Mucosa of stomach (tissue), 1 donor: Measurements from ENCODE around the gene KCNH3.

Experiments used
- H3K27me3 ChIP-seq: one replicate; pipeline ENCODE4 v1.7.0; 2013; ENCODE audit warnings: mild to moderate bottlenecking, low read length; ENCODE audit not compliant: control insufficient read depth, insufficient read depth
- H3K36me3 ChIP-seq: one replicate; pipeline ENCODE4 v1.7.0; 2013; ENCODE audit warnings: low read length; ENCODE audit not compliant: control insufficient read depth, insufficient read depth
- H3K4me1 ChIP-seq: one replicate; pipeline ENCODE4 v1.7.0; 2013; ENCODE audit warnings: mild to moderate bottlenecking, low read length; ENCODE audit not compliant: control insufficient read depth, insufficient read depth
- H3K4me3 ChIP-seq: one replicate; pipeline ENCODE4 v1.7.0; 2013; ENCODE audit warnings: low read length
- H3K9ac ChIP-seq: one replicate; pipeline ENCODE4 v1.7.0; 2013; ENCODE audit warnings: mild to moderate bottlenecking, low read length, moderate library complexity
- H3K9me3 ChIP-seq: one replicate; pipeline ENCODE4 v1.7.0; 2013; ENCODE audit warnings: mild to moderate bottlenecking, low read length, moderate library complexity; ENCODE audit not compliant: control insufficient read depth
- donor health status: Pancreatic carcinoma.

The KCNH3 gene

GRCh38 chr12:49541140-49541861 is 2.5 kb downstream of the KCNH3 start:
- Histone ChIP-seq H3K9ac (no peak overlapping the region), H3K36me3 (no peaks in the 10 kb centered on the region), H3K4me1 (peaks cover 11% of the 10 kb centered on the region), H3K9me3 (no peaks in the 10 kb centered on the region), H3K27me3 (peaks cover 60% of the 10 kb centered on the region), H3K4me3 (no peak overlapping the region)

- Histone ChIP-seq H3K9me3 (no peaks in the 10 kb centered on the region), H3K4me1 (peaks cover 11% of the 10 kb centered on the region), H3K36me3 (no peaks in the 10 kb centered on the region), H3K9ac (no peak overlapping the region), H3K27me3 (peaks cover 57% of the 10 kb centered on the region), H3K4me3 (no peak overlapping the region)
Measured at GRCh38 chr12:49541911-49542505, 3.2 kb downstream of the KCNH3 start.

- H3K27me3 ChIP-seq, result peaks cover 56% of the 10 kb centered on the region
- no peak overlapping the region for H3K4me3 ChIP-seq
- no peak overlapping the region for H3K9ac ChIP-seq
- no peaks in the 10 kb centered on the region for H3K36me3 ChIP-seq
- peaks cover 7% of the 10 kb centered on the region for H3K4me1 ChIP-seq
- no peaks in the 10 kb centered on the region for H3K9me3 ChIP-seq
Measured at GRCh38 chr12:49542592-49543160, 3.8 kb downstream of the KCNH3 start.

- no peaks in the 10 kb centered on the region for H3K36me3 ChIP-seq
- H3K4me1 ChIP-seq, result peaks cover under 1% of the 10 kb centered on the region
- H3K9me3 ChIP-seq, result no peaks in the 10 kb centered on the region
- H3K4me3 ChIP-seq, result no peak overlapping the region
- no peak overlapping the region for H3K9ac ChIP-seq
- H3K27me3 ChIP-seq, result peaks cover 56% of the 10 kb centered on the region
Measured at GRCh38 chr12:49543221-49543913, 4.5 kb downstream of the KCNH3 start.

GRCh38 chr12:49543914-49544815 is 5.3 kb downstream of the KCNH3 start:
- Histone ChIP-seq H3K9me3 (no peaks in the 10 kb centered on the region), H3K4me3 (no peak overlapping the region), H3K4me1 (peaks cover 8% of the 10 kb centered on the region), H3K9ac (no peak overlapping the region), H3K36me3 (no peaks in the 10 kb centered on the region), H3K27me3 (peaks cover 62% of the 10 kb centered on the region)

- no peaks in the 10 kb centered on the region for H3K9me3 ChIP-seq
- H3K27me3 ChIP-seq, result peaks cover 52% of the 10 kb centered on the region
- H3K4me3 ChIP-seq, result no peak overlapping the region
- H3K36me3 ChIP-seq, result no peaks in the 10 kb centered on the region
- H3K4me1 ChIP-seq, result peaks cover 10% of the 10 kb centered on the region
- H3K9ac ChIP-seq, result no peak overlapping the region
Measured at GRCh38 chr12:49545815-49546214, 7.0 kb downstream of the KCNH3 start.

- no peak overlapping the region for H3K9ac ChIP-seq
- H3K9me3 ChIP-seq, result no peaks in the 10 kb centered on the region
- H3K27me3 ChIP-seq, result peaks cover 50% of the 10 kb centered on the region
- no peaks in the 10 kb centered on the region for H3K36me3 ChIP-seq
- H3K4me1 ChIP-seq, result peaks cover 10% of the 10 kb centered on the region
- H3K4me3 ChIP-seq, result no peak overlapping the region
Measured at GRCh38 chr12:49546481-49546880, 7.7 kb downstream of the KCNH3 start.

- H3K9me3 ChIP-seq, result no peaks in the 10 kb centered on the region
- no peak overlapping the region for H3K4me3 ChIP-seq
- no peaks in the 10 kb centered on the region for H3K36me3 ChIP-seq
- H3K4me1 ChIP-seq, result peaks cover 10% of the 10 kb centered on the region
- no peak overlapping the region for H3K9ac ChIP-seq
- peaks cover 50% of the 10 kb centered on the region for H3K27me3 ChIP-seq
Measured at GRCh38 chr12:49547090-49547690, 8.4 kb downstream of the KCNH3 start.

GRCh38 chr12:49548481-49548821 is 9.6 kb downstream of the KCNH3 start:
- H3K27me3 ChIP-seq, result peaks cover 46% of the 10 kb centered on the region
- H3K9ac ChIP-seq, result no peak overlapping the region

GRCh38 chr12:49548822-49549648 is 10.2 kb downstream of the KCNH3 start:
- Histone ChIP-seq H3K9me3 (no peaks in the 10 kb centered on the region), H3K4me3 (no peak overlapping the region), H3K4me1 (peaks cover 10% of the 10 kb centered on the region), H3K9ac (no peak overlapping the region), H3K27me3 (peaks cover 46% of the 10 kb centered on the region), H3K36me3 (no peaks in the 10 kb centered on the region)

More at GRCh38 chr12:49548481-49548821, 9.6 kb downstream of the KCNH3 start:
- H3K4me3 ChIP-seq, result no peak overlapping the region
- H3K4me1 ChIP-seq, result peaks cover 10% of the 10 kb centered on the region
- H3K9me3 ChIP-seq, result no peaks in the 10 kb centered on the region
- no peaks in the 10 kb centered on the region for H3K36me3 ChIP-seq
